ENCODE measurements around the gene TRAF3.

The TRAF3 gene

DNA sequence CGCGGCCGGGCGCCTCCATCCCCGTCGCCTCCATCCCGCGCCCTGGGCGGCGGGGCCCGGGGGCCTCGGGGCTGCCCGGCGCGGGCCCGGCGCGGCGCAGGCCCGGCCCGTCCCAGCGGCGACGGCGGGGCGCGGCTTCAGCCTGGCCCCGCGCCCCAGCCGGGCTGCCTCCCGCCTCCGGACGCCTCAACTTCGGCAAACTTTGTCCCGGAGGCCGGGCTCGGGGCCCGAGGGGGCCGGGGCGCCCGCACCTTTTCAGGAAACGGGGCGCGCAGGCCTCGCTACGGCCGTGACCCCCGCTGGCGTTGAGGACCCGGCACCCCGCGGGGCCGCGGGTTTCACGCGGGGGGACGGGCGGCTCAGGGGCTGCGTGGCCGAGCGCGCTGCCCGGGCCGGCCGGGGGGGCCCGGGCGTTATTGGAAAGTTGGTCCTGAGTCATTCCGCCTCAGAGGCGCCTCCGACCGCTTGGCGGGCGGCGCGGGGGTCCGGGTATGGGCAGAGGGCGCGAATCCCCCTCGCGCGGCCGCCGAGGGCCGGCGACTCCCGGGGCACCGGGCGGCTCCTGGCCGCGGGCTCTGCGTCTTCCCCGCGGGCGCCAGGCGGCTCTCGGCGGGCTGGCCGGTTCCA is 575 bp downstream of the TRAF3 start:
- DNase-seq (ENCODE audit: low read depth) = no peak

- no peak for DNase-seq (ENCODE audit: low read depth)
These were observed 1.3 kb downstream of the TRAF3 start for GRCh38 chr14:102778338-102779083.

DNA sequence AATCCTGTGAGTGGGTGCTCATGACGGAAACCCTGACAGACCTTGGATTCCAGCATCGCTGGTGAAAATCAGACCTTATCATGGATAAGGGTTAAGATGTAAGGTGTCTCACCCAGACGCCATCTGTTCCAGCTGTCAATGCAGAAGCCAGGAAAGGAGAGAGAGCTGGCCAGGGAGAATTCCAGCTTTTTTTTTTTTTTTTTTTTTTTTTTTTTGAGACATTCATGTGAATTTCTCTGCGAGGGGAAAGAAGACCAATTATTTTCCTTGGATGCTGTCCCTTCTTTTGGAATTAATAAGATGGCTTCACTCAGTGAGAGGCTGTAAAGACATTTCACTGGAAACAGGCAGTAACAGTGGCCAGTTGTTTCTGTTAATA is 1.8 kb downstream of the TRAF3 start:
- DNase-seq (ENCODE audit: low read depth) = no peak

DNA sequence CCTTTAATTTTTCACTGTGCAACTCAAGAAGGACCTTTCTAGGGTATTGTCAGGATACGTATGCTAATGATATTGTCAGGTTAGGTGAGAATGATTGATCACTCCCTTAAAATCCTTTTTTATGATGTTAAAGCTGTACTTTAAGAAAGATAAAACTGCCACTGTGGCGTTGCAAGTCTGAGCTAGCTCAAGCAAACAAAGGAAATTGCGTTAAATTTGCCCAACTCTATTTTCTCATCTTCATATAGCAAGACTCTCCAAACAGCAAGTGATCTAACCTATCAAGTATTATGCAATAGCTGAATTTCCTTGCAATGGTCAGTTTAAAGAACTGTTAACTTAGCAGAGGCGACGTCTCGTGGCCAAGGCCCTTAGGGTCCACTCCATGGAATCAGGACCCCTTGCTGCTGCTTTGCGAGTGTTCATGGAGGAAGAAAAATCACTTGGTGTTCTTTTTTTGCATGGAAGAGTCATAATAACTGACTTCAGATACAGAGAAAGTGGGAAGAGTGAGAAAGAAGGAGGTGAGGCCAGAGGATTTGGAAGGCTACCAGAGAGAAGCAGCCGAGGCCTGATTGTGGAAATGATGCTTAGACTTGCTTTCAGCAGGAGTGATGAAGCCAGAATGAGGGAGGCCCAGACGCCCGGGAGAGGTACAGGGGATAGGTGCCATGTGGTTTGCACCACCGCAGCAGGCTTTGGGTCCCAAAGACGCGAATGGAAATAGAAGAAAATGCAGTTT is 2.5 kb downstream of the TRAF3 start:
- DNase-seq (ENCODE audit: low read depth) = no peak

DNA sequence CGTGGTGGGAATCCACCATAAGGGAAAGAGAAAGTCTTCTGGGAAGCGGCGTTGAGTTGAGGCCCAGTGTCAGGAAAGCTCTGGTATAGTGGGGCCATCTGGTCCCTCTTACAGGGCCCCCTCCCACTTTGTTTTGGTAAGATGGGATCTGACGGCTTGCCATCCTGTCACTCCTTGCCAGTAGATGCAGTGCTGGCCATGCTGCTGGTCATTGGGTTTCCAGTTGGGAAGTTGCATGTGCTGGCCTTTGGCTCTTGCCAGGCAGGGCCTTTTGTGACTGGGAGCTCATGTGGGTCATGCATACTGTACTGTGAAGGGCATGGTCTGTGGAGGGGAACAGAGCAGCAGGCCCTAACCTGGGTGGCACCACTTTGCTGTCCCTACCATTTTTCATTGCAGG is 3.8 kb downstream of the TRAF3 start:
- DNase-seq (ENCODE audit: low read depth) = no peak

DNA sequence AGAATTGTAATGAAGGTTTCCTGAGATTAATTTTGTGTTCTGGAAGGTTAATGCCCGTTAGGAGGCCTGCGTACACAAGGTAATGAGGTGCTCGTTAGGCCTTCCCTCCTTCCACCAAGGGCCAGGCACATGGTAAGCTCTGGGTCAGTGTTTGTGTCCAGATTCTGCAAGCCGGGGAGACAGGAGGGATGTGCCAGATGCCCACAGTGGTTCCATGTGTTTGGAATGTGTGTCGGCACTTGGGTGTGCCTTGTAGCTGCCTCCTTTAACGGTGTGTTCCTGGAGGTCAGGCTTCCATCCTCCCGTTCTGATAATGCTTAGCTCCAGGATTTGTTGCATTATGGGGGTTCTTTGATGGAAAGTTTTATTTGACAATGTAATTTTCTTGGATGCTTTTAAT is 5.7 kb downstream of the TRAF3 start:
- no peak for DNase-seq (ENCODE audit: low read depth)

DNA sequence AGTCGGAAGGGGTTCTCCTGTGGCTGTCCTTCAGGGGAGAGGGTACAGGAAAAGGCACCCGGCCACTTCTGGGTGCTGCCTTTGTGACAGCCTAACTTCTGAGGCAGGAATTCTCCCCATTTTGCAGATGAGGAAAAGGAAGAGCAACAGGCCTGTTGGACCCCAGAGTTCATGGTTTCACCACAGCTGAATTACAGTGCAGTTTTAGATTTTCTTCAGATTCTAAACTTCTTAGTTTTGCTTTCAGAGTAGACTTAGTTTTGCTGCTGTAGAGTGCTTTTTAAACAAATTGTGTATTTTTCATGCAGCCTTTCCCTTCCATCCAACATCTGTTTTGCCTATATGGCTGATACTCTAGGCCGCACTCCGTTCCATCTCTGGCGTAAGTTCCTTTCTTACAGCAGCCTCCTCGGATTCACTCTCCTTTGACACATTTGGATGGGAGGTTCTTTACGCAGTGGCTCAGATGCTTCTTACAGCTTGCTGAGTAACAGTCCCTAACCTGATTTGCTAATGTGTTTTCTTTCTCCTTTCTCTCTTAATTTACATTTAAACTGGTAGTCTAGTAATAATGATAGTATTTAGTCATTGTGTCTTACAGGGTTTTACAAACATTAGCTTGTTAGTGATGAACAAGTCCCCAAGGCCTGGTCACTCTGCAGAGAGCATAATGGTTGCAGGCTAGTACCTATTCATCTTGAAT is 7.8 kb downstream of the TRAF3 start:
- no peak for DNase-seq (ENCODE audit: low read depth)

- DNase-seq (ENCODE audit: low read depth) = no peak
These were observed 8.3 kb downstream of the TRAF3 start for GRCh38 chr14:102785595-102785963.

- DNase-seq (ENCODE audit: low read depth) = no peak
These were observed 9.5 kb downstream of the TRAF3 start for GRCh38 chr14:102786768-102787167.

DNA sequence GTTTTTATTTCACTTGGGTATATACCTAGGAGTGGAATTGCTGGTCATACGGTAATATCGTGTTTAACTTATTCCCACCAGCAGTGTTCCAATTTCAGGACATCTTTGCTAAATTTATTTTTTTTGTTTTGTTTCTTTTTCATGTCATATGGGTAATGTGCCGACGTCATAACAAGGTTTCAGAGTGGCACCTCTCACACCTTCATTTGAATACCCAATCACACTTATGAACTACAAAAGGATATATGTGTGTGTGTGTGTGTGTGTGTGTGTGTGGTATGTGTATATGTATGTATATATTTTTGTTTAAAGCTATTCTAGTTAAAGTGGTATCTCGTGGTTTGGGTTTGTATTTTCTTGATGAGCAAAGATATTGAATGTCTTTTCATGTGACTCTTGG is 12.1 kb downstream of the TRAF3 start:
- DNase-seq (ENCODE audit: low read depth) = no peak

- DNase-seq (ENCODE audit: low read depth) = no peak
These were observed 16.5 kb downstream of the TRAF3 start for GRCh38 chr14:102793531-102794328.

- DNase-seq (ENCODE audit: low read depth) = peak; percentile 85
These were observed 18.0 kb downstream of the TRAF3 start for GRCh38 chr14:102795060-102795925.

- DNase-seq (ENCODE audit: low read depth) = no peak
These were observed 19.5 kb downstream of the TRAF3 start for GRCh38 chr14:102796661-102797190.

- DNase-seq (ENCODE audit: low read depth) = no peak
These were observed 21.7 kb downstream of the TRAF3 start for GRCh38 chr14:102798926-102799325.

DNA sequence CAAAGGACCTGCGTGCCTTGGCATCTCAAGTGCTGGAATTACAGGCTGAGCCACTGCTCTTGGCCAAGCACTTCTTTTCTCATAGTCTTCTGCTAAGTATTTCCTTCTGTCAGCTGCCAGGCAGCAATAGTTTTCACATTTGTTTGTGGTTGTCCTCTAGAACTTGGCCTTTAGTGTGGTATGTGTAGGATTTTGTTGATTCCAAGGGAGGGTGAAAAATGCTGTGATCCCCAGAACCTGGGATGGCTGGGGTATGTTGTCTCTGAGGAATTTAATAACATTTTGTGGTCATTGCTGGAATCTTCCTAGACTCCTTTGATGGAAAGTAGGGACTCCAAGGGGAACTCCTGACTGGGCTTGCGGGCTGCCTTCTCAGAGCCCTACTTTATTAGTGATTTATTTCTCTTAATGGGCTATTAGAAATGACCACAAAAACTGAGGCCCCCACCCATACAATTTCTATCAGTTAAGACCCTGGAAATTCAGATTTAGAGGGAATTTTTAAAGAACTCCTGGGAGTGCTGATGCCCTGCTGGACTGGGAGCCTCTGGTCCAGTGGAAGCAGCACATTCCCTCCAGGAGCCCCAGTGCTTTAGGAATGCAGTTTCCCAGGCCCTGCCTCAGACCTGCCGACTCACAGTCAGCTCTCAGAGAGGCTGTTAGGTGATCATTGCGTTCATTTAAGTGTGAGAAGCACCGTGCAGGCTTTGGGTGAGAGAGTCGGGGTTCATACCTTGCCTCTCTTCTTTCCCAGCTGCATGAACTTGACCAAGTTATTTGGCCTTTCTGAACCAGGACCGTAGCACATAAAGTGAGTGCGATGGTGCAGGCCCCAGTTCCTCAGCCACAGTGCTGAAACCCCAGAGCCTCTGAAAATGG is 22.7 kb downstream of the TRAF3 start:
- DNase-seq (ENCODE audit: low read depth) = no peak

DNA sequence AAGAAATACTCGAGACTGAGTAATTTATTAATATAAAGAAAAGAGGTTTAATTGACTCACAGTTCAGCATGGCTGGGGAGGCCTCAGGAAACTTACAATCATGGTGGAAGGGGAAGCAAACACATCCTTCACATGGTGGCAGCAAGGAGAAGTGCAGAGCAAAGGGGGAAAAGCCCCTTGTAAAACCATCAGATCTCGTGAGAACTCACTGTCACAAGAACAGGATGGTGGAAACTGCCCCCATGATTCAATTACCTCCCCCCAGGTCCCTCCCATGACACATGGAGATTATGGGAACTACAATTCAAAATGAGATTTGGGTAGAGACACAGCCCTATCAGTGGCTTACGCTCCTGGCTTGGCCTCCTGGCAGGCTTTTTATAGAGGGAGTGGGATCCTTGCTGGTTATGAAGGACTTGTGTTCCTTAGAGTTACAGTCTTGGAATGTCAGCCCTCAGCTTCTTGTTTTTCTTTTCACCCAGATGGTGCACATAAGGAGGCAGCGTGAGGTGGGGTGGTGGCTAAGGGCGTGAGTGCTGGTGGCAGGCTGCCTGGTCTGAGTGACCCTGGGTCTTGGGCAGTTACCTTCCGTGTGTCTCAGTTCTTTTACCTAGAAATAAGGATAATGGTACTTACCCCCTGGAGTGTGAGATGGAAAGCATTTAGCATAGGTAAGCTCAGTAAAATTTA is 25.7 kb downstream of the TRAF3 start:
- DNase-seq (ENCODE audit: low read depth) = no peak

DNA sequence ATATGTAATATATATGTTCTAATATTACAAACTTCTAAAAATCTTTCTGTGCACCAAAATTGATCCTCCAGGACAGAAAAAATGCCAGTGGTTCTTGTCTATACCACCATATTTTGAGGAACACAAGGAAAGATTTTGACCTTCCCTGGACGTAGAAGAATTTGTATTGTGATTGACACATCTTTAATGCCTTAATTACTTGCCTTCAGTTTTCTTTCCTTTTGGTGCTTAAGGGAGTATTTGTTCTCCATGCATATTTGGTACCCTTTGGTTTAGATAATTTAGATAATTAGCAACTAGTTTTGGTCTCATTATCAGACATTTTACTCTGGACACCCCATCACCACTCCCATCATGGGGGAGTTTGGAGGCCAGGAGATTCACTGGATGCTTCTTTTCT is 27.6 kb downstream of the TRAF3 start:
- DNase-seq (ENCODE audit: low read depth) = no peak

DNA sequence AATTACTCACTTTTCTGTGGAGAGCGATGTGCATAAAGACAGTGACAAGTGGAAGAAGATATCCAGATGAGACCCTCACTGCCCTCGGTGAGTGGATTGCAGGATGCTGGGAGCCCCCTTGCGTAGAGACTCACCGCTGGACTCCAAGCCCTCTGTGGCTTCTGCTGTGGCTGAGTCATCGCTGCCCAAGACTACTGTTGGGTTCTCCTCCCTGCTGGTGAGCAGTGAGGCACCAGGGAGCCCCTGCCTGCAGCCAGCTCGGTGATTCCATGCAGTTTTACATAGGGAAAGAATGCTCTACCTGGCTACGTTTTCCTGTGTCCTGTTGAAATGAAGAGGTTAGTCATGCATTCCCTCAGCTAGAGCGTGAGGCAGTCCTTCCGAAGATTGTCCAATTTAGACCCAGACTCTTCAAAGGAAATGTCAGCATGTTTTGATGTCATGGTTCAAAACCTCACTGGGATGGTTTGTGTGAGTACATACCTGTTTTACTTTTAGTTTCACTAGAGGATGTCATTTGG is 28.2 kb downstream of the TRAF3 start:
- no peak for DNase-seq (ENCODE audit: low read depth)

- DNase-seq (ENCODE audit: low read depth) = no peak
These were observed 28.7 kb downstream of the TRAF3 start for GRCh38 chr14:102805941-102806340.

Measured in non-pigmented ciliary epithelial cell (primary cell).